ENCODE measurements around the gene CLASP1.
"Not testable (repeated sequence)": the region's sequence is repeated elsewhere in the genome, so short reads cannot be mapped to it uniquely, and the experiment has no call there.

DNA sequence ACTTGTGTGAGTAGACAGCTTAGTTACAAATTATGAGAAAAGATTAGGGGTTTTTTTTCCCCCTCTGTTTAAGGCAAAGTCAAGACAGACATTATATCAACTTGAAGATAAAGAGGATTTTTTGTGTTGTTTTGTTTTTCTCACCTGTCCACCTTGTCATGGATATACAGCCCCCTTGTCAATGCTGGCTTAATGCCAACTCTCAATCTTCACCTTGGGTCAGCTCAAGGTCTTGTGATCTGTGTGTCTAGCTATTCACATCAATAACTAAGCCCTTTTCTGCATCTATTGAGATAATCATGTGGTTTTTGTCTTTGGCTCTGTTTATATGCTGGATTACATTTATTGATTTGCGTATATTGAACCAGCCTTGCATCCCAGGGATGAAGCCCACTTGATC is 211.0 kb downstream of the CLASP1 start:
- not testable (repeated sequence) for TF ChIP-seq POLR2A (IDR thresholded peaks at IDR 0.05)
- TF ChIP-seq, protein P1, sequence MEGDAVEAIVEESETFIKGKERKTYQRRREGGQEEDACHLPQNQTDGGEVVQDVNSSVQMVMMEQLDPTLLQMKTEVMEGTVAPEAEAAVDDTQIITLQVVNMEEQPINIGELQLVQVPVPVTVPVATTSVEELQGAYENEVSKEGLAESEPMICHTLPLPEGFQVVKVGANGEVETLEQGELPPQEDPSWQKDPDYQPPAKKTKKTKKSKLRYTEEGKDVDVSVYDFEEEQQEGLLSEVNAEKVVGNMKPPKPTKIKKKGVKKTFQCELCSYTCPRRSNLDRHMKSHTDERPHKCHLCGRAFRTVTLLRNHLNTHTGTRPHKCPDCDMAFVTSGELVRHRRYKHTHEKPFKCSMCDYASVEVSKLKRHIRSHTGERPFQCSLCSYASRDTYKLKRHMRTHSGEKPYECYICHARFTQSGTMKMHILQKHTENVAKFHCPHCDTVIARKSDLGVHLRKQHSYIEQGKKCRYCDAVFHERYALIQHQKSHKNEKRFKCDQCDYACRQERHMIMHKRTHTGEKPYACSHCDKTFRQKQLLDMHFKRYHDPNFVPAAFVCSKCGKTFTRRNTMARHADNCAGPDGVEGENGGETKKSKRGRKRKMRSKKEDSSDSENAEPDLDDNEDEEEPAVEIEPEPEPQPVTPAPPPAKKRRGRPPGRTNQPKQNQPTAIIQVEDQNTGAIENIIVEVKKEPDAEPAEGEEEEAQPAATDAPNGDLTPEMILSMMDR (IDR thresholded peaks at IDR 0.05), result not testable (repeated sequence)
